GM20431 (cell line): ENCODE measurements around the gene IBSP.

Experiments
- in situ Hi-C: fragments of 300-500 bp; cut with MseI, MboI; formaldehyde crosslinking; loops from one replicate; pipeline ENCODE4 v1.15.0; 2020; ENCODE audit warnings: low sequenced_read_pairs; ENCODE audit not compliant: unreplicated experiment

IBSP gene

DNA sequence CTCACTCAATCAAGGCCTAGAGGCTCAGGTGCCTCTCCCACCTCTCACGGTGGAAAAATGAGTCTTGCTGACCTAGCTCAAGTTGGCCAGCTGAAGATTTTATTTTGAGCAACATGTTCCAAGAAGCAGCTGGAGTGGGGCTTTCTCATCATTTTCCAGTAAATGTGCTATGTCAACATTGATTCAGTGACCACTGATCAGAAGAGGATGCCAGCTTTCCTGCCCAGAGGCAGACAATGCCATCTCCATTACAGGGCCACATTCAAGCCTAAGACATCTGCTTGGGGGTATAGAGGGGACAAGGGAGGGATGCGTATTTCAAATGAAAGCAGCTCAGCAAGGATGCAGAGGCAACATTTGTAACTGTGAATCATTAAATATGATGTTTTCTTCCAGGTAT is 36.4 kb downstream of the IBSP start:
- in situ Hi-C loops, result loop anchor here (25.0 kb wide), 1 partner anchor 148 kb away; no protein-coding TSS in a partner anchor

GRCh38 chr4:87838205-87838604 is 38.9 kb downstream of the IBSP start:
- in situ Hi-C loops, result loop anchor here (25.0 kb wide), 1 partner anchor 151 kb away; no protein-coding TSS in a partner anchor

GRCh38 chr4:87838890-87839591 is 39.7 kb downstream of the IBSP start:
- in situ Hi-C loops, result loop anchor here (25.0 kb wide), 1 partner anchor 152 kb away; no protein-coding TSS in a partner anchor

DNA sequence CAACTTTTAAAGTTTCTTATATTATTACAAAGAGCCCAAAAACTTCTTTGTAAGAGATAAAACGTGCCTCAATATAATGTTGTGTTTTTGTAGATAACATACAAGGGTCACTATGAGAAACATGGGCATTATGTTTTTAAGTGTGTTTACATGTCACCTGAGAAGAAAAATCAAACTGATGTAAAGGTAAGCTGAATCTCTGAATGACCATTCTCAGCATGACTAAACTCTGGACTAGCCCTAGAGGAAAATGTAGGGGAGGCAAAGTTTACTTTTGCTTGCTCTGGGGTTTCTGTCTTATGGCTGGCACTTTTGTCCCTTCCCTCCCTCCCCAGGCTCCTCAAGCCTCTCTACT is 40.2 kb downstream of the IBSP start:
- in situ Hi-C loops, result loop anchor here (25.0 kb wide), 1 partner anchor 152 kb away; no protein-coding TSS in a partner anchor

DNA sequence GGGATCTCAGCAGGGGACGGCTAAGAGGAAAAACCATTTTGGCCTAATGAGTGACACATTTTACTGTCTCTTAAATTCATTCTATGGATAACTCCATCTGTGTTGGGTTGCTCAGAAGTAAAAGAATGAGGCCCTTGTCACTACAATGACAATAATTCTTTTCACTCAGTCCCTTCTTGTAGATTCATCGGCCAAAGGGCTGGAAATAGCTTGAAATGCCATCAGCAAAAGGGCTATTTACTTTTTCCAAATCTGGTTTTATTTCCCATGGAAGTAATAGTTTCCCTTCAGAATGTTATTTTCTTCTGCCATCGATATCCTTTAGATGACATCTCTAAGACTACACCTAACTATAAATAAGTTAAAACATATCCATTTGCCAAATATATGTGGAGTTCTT is 40.8 kb downstream of the IBSP start:
- in situ Hi-C loops, result loop anchor here (25.0 kb wide), 1 partner anchor 153 kb away; no protein-coding TSS in a partner anchor

GRCh38 chr4:87843936-87844335 is 44.6 kb downstream of the IBSP start:
- in situ Hi-C loops, result loop anchor here (25.0 kb wide), 1 partner anchor 157 kb away; no protein-coding TSS in a partner anchor

GRCh38 chr4:87844452-87844851 is 45.1 kb downstream of the IBSP start:
- in situ Hi-C loops, result loop anchor here (25.0 kb wide), 1 partner anchor 157 kb away; no protein-coding TSS in a partner anchor

DNA sequence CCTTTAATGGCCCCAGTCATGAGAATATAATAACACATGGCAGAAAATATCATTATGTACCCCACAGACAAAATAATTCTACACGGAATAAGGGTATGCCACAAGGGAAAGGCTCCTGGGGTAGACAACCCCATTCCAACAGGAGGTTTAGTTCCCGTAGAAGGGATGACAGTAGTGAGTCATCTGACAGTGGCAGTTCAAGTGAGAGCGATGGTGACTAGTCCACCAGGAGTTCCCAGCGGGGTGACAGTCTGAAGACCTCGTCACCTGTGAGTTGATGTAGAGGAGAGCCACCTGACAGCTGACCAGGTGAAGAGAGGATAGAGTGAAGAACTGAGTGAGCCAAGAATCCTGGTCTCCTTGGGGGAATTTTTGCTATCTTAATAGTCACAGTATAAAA is 46.9 kb downstream of the IBSP start:
- in situ Hi-C loops, result loop anchor here (25.0 kb wide), 1 partner anchor 159 kb away; no protein-coding TSS in a partner anchor

DNA sequence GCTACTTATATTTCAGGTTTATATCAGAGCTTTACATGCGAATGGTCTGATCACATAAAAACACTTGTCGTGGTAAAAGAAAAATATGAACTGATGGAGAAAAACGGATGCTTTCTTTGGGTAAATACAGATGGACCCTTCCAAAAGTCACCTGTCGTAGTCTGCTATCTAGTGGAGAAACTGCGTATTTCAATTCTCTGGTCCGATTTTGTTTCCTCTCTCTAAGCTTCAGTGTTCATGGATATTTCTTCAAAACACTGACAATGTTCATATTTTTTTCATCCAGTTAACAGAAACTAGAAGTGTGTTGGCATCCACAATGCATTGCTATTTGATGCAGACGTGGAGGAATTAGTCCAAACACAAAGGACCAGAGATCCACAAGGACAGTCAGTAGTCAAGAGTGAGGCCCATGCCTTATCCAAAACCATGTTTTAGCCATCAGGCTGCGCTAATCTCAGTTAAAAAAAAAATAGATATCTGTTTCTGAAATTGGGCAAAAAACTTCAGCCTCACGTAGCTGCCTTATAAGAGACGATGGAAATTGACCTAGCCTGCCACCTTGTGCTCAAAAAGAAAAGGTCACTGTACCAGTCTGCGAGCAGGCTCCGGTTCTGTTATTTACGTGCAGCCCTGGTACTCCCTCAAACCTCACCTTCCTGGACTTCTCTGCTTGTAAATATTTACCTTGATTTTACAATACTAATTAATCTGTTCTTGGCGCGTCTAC is 49.4 kb downstream of the IBSP start:
- in situ Hi-C loops, result loop anchor here (25.0 kb wide), 1 partner anchor 161 kb away; no protein-coding TSS in a partner anchor

DNA sequence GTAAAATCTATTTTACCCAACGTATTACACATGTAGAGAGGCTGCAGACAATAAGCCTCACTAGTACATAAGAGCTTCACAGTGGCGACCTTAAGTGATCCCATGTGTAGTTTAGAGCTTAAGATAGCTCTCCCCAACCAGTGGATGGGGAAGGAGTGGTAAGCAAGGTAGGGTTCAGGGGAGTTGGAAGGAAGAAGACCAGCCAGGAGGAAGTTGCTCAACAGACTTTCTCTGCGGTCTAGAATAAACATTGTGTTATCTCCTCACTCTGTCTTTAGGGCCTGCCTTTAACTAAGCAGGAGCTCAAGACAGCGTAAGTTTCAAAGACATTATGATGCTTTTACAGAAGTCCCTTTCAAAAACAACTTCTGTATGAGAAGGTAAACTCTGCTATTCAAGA is 50.3 kb downstream of the IBSP start:
- in situ Hi-C loops, result loop anchor here (25.0 kb wide), 2 partner anchors 162 to 363 kb away; no protein-coding TSS in a partner anchor

- in situ Hi-C loops, result loop anchor here (25.0 kb wide), 1 partner anchor 361 kb away; no protein-coding TSS in a partner anchor
Observed at GRCh38 chr4:87851332-87851731, 52.0 kb downstream of the IBSP start.

DNA sequence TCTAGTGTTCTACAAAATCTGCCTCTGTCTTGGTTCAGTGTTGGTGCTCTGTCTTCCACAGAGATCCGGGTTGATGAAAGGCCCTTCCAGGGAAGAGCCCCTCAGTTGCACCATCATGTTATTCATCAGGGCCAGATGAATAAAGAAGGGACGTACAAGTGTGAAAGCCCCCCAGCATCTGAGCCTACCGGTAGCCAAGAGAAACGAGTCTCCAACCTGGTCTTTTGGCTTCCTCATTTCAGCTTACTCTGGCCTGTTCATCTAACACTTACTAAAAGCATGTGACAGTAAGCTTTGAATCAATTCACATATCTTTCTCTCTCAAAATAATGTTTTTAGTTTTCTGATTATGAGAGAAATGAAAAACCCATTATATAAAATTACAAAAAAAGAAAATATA is 52.6 kb downstream of the IBSP start:
- in situ Hi-C loops, result loop anchor here (25.0 kb wide), 1 partner anchor 360 kb away; no protein-coding TSS in a partner anchor

- in situ Hi-C loops, result loop anchor here (25.0 kb wide), 1 partner anchor 359 kb away; no protein-coding TSS in a partner anchor
Observed at GRCh38 chr4:87853108-87853507, 53.8 kb downstream of the IBSP start.

DNA sequence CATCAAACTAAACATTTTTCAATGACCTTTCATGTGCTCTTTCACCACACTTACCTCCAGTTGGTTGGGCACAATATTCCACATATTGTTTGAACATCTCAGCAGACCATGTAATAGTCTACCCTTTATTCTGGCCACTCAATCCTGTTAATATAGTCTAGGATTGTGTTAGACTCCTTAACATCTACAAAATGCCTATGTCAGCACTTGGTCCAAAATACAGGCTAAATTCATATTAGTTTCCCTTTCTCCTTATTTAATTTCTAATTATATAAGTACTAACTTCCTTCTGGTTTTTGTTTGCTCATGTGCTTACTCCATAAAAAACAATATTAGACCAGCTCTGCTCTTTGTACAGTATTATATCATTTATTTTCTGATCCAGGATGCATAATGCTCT is 54.5 kb downstream of the IBSP start:
- in situ Hi-C loops, result loop anchor here (25.0 kb wide), 1 partner anchor 358 kb away; no protein-coding TSS in a partner anchor

DNA sequence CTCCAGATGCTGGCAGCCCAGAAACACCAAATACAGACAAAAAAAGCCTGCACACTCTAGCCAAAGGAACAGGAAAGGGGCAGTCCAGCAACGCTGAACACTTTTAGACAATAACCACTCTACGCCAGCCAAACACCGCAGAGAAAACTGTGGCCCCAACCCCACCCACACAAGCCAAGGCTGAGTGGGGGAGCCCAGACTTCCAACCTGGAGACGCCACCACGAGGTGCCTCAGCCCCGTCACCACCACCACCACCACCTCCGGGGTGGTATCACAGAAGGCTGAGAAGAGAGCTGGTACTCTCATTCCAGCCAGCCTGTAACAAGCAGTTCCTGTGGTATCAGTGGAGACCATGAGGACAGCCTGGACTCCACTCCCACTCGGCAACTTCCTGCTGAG is 56.2 kb downstream of the IBSP start:
- in situ Hi-C loops, result loop anchor here (25.0 kb wide), 1 partner anchor 357 kb away; no protein-coding TSS in a partner anchor

DNA sequence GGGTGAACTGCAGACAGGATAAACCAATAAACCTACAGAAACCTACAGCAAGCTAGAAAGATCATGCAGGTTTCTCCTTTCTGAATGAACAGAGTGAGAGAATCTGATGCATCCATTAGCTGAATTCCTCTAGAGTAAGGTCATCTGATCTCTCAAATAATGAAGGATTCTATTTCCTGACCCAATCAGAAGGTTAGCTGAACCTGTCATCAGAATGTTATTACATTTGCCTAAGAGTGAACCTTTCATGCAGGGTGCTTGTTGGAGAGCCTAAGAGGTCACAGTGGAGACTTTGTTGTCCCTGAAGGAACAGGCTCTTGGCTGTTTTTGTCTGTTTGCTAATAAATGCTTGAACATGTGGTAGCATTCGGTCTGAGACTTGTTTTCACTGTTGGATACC is 57.5 kb downstream of the IBSP start:
- in situ Hi-C loops, result loop anchor here (25.0 kb wide), 1 partner anchor 355 kb away; no protein-coding TSS in a partner anchor

DNA sequence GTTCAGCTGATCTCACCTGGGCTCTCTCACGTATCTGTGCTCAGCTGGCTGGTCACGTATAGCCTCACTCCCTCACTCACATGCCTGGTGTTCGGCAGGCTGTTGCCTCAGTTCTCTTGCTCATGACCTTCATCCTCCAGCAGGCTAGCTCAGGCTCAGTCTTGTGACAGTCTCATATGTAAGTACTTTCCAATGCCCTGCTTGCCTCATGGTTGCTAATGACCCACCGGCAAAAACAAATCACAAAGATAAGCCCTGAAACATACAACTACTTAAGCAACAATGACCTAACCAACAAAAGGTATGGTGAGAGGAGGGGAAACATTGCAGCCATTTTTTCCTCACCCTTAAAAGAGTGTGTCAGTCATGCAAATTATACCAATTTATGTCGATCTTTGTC is 58.4 kb downstream of the IBSP start:
- in situ Hi-C loops, result loop anchor here (25.0 kb wide), 1 partner anchor 355 kb away; no protein-coding TSS in a partner anchor
